Naive thymus-derived CD4-positive, alpha-beta T cell (primary cell): ENCODE data around the gene NEDD4. TPM values are rescaled to one million over a fixed set of nuclear protein-coding genes. Genes with fewer than 3 reads are reported as not detected.
"Not testable (repeated sequence)": the region's sequence is repeated elsewhere in the genome, so short reads cannot be mapped to it uniquely, and the experiment has no call there.

Experiments
- ATAC-seq: fragments of 150-1000 bp; cut with Tn5 transposase; 2 replicates; pipeline ENCODE4 v1.10.0; 2021; ENCODE audit warnings: mild to moderate bottlenecking, moderate library complexity
- CTCF ChIA-PET: fragments of 350-600 bp; sonication (Branson Sonifier 250); formaldehyde crosslinking; loops from one replicate; lab custom pipeline; 2021; ENCODE audit warnings: antibody characterized with exemption; lab: Charles Lee
- POLR2A ChIA-PET: fragments of 350-600 bp; sonication (Branson Sonifier 250); formaldehyde crosslinking; loops from one replicate; lab custom pipeline; 2021; ENCODE audit warnings: antibody characterized with exemption, inconsistent platforms; lab: Charles Lee
- DNase-seq, 9 donors: peaks; one replicate each; pipeline versions ENCODE4 v3.0.0 to v3.0.0-alpha.2; 2020 to 2022; ENCODE audit warnings: mixed read lengths in 1 of 9
- H3K27ac ChIP-seq: one replicate; pipeline ENCODE4 v1.7.0; 2013; ENCODE audit warnings: mild to moderate bottlenecking, low read depth, low read length, moderate library complexity
- H3K27me3 ChIP-seq, 2 donors: one replicate each; pipeline ENCODE4 v1.7.0; 2013; ENCODE audit warnings: low read length in 2 of 2, mild to moderate bottlenecking in 2 of 2, moderate library complexity in 2 of 2; ENCODE audit not compliant: control insufficient read depth in 2 of 2, insufficient read depth in 2 of 2
- H3K36me3 ChIP-seq, 3 experiments: 1 replicate in 2 of 3; 2 replicates in 1 of 3; pipeline ENCODE4 v1.7.0; 2013; ENCODE audit warnings: low read length in 3 of 3, mild to moderate bottlenecking in 3 of 3, moderate library complexity in 1 of 3; ENCODE audit not compliant: insufficient read depth in 3 of 3, control insufficient read depth in 2 of 3
- H3K4me1 ChIP-seq, 2 donors: one replicate each; pipeline ENCODE4 v1.7.0; 2013; ENCODE audit warnings: low read length in 2 of 2, mild to moderate bottlenecking in 2 of 2, moderate library complexity in 1 of 2; ENCODE audit not compliant: control insufficient read depth in 2 of 2, insufficient read depth in 2 of 2
- H3K4me3 ChIP-seq: 2 replicates; pipeline ENCODE4 v1.7.0; 2013; ENCODE audit warnings: mild to moderate bottlenecking, low read length
- H3K9me3 ChIP-seq, 3 experiments: 1 replicate in 2 of 3; 2 replicates in 1 of 3; pipeline ENCODE4 v1.7.0; 2013; ENCODE audit warnings: low read length in 3 of 3; ENCODE audit not compliant: control insufficient read depth in 2 of 3
- H3K27ac Mint-ChIP-seq, 9 donors: one replicate each; pipeline ENCODE4 v1.8.0; 2020 to 2022; ENCODE audit warnings: mixed read lengths in 9 of 9, mild to moderate bottlenecking in 8 of 9, moderate library complexity in 5 of 9, inconsistent platforms in 2 of 9
- H3K27me3 Mint-ChIP-seq, 5 donors: one replicate each; pipeline ENCODE4 v1.8.0; 2021 to 2022; ENCODE audit warnings: mixed read lengths in 5 of 5, mild to moderate bottlenecking in 1 of 5
- H3K36me3 Mint-ChIP-seq, 5 donors: one replicate each; pipeline ENCODE4 v1.8.0; 2020 to 2022; ENCODE audit warnings: mixed read lengths in 5 of 5, mild to moderate bottlenecking in 3 of 5, inconsistent platforms in 1 of 5
- H3K4me1 Mint-ChIP-seq, 7 donors: one replicate each; pipeline ENCODE4 v1.8.0; 2020 to 2022; ENCODE audit warnings: mixed read lengths in 7 of 7, mild to moderate bottlenecking in 3 of 7, inconsistent platforms in 1 of 7
- H3K4me3 Mint-ChIP-seq, 10 donors: one replicate each; pipeline ENCODE4 v1.8.0; 2020 to 2022; ENCODE audit warnings: mild to moderate bottlenecking in 10 of 10, mixed read lengths in 10 of 10, moderate library complexity in 6 of 10, inconsistent platforms in 2 of 10
- H3K9me3 Mint-ChIP-seq, 11 donors: one replicate each; pipeline ENCODE4 v1.8.0; 2020 to 2022; ENCODE audit warnings: mixed read lengths in 11 of 11, mild to moderate bottlenecking in 4 of 11, inconsistent platforms in 1 of 11, moderate library complexity in 1 of 11
- intact Hi-C, 2 donors: fragments of 100-400 bp; cut with micrococcal nuclease; formaldehyde crosslinking; loops; one replicate each; pipeline ENCODE4 v1.15.1; 2023
- polyA plus RNA-seq, 2 donors: library from polyadenylated mRNA; unstranded; fragments of 300-500 nt; fragmentation: Illumina TruSeq; gene quantifications; one replicate each; pipeline ENCODE4 v1.2.3, GENCODE V29; 2021
- total RNA-seq, 6 experiments: library from RNA in 5 of 6; stranded (reverse) in 5 of 6; gene quantifications; 1 replicate in 5 of 6; 2 replicates in 1 of 6; pipeline ENCODE4 v1.2.3 and lab custom pipeline; 2021 to 2026

Gene NEDD4
- total and polyA plus RNA-seq, 7 experiments from 2014 or later, result 1.1 to 15.1 (median 4.3) TPM

DNA sequence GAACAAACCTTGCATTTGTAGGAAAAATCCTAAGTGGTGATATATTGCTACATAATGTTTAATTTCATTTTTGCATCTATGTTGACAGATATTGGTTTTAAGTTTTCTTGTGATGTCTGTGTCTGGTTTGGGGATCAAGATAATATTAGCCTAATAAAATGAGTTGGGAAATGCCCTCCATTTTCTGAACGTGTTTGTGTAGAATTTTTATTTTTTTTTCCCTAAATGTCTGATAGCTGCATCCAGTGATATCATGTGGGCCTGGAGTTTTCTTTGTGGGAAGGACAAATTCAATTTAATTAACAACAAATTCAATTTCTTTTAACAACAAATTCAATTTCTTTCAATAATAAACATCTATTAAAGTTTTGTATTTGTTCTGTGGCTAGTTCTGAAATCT lies 35.1 kb downstream of the NEDD4 start:
- H3K27ac Mint-ChIP-seq, result no peak overlapping the region
- no peaks in the 10 kb centered on the region for H3K36me3 ChIP-seq
- intact Hi-C loops, result no loop called here
- ATAC-seq, result no peak
- no peaks in the 10 kb centered on the region for H3K27me3 Mint-ChIP-seq
- H3K4me1 Mint-ChIP-seq, result peaks cover 0 to 5% (median 0%) of the 10 kb centered on the region in 7 donors
- H3K4me1 ChIP-seq, result no peaks in the 10 kb centered on the region
- CTCF ChIA-PET, result no interaction called here
- H3K4me3 Mint-ChIP-seq, result no peak overlapping the region
- no peak for DNase-seq
- POLR2A ChIA-PET, result no interaction called here
- H3K27ac ChIP-seq, result no peak overlapping the region
- no peaks in the 10 kb centered on the region for H3K9me3 ChIP-seq
- no peak overlapping the region for H3K4me3 ChIP-seq
- H3K27me3 ChIP-seq, result no peaks in the 10 kb centered on the region
- peaks cover 0 to 6% (median 0%) of the 10 kb centered on the region in 11 donors for H3K9me3 Mint-ChIP-seq
- H3K36me3 Mint-ChIP-seq, result peaks cover 0 to 3% (median 0%) of the 10 kb centered on the region in 5 donors

GRCh38 chr15:55954862-55955605 lies 38.4 kb downstream of the NEDD4 start:
- Mint-ChIP-seq H3K9me3 (peaks cover 0 to 10% (median 0%) of the 10 kb centered on the region in 11 donors), H3K27ac (no peak overlapping the region), H3K27me3 (no peaks in the 10 kb centered on the region), H3K4me1 (peaks cover 0 to 5% (median 0%) of the 10 kb centered on the region in 7 donors), H3K4me3 (no peak overlapping the region), H3K36me3 (peaks cover 0 to 4% (median 2%) of the 10 kb centered on the region in 5 donors)
- POLR2A ChIA-PET, result no interaction called here
- CTCF ChIA-PET, result interaction anchor here (0.6 to 0.7 kb wide), 2 partner anchors 12 to 223 kb away, joined by 3 read pairs; no protein-coding TSS in a partner anchor
- H3K9me3 ChIP-seq, result no peaks in the 10 kb centered on the region
- H3K4me3 ChIP-seq, result no peak overlapping the region
- H3K4me1 ChIP-seq, result no peaks in the 10 kb centered on the region
- no peaks in the 10 kb centered on the region for H3K36me3 ChIP-seq
- H3K27ac ChIP-seq, result no peak overlapping the region
- no peak for DNase-seq
- intact Hi-C loops, result no loop called here
- no peak for ATAC-seq
- no peaks in the 10 kb centered on the region for H3K27me3 ChIP-seq

DNA sequence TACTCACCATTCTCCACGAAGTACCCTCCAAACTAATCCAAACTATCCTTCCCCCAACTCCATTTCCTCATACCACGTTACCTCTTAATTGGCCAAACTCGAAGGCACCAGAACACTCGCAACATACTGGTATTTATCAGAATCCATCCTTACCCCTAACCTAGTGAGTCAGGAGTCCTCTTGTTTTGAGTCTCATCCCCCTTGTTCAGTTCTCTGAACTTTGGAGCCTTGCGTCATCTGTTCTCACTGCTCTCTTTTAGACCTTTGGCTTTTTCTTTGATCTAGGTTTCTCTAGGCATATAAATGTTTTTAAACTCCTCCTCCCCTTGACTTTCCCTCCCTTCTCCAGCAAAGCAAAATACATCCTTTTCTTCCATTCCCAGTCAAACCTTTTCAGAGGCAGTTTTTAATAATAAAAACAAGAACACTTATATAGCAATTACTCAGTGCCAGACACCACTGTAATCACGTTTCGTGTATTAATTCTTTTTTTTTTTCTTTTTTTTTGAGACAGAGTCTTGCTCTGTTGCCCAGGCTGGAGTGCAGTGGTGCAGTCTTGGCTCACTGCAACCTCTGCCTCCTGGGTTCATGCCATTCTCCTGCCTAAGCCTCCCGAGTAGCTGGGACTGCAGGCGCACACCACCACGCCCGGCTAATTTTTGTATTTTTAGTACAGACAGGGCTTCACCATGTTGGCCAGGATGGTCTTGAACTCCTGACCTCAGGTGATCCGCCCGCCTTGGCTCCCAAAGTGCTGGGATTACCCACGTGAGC lies 40.7 kb downstream of the NEDD4 start:
- H3K4me1 Mint-ChIP-seq, POLR2A ChIA-PET, H3K27me3 ChIP-seq, H3K4me1 ChIP-seq, H3K27ac Mint-ChIP-seq, ATAC-seq, H3K27ac ChIP-seq, H3K4me3 Mint-ChIP-seq, H3K36me3 ChIP-seq, intact Hi-C loops, H3K9me3 ChIP-seq, H3K27me3 Mint-ChIP-seq, H3K4me3 ChIP-seq, DNase-seq: not testable (repeated sequence)
- peaks cover 0 to 12% (median 0%) of the 10 kb centered on the region in 5 donors for H3K36me3 Mint-ChIP-seq
- H3K9me3 Mint-ChIP-seq, result peaks cover 0 to 17% (median 0%) of the 10 kb centered on the region in 11 donors
- CTCF ChIA-PET, result interaction anchor here (0.7 kb wide), 1 partner anchor 899 kb away, joined by 3 read pairs; no protein-coding TSS in a partner anchor

DNA sequence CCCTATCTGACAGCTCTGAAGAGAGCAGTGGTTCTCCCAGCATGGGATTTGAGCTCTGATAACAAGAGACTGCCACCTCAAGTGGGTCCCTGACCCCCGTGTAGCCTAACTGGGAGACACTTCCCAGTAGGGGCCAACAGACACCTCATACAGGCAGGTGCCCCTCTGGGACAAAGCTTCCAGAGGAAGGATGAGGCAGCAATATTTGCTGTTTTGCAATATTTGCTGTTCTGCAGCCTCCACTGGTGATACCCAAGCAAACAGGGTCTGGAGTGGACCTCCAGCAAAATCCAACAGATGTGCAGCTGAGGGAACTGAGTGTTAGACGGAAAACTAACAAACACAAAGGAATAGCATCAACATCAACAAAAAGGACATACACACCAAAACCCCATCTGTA lies 48.8 kb downstream of the NEDD4 start:
- H3K36me3 ChIP-seq, H3K27ac Mint-ChIP-seq, H3K4me1 Mint-ChIP-seq, H3K27me3 Mint-ChIP-seq, ATAC-seq, H3K4me3 ChIP-seq, H3K27me3 ChIP-seq, DNase-seq, H3K27ac ChIP-seq, H3K4me3 Mint-ChIP-seq, intact Hi-C loops, H3K4me1 ChIP-seq, H3K9me3 ChIP-seq, CTCF ChIA-PET, POLR2A ChIA-PET: not testable (repeated sequence)
- Mint-ChIP-seq H3K9me3 (peaks cover 4 to 26% (median 11%) of the 10 kb centered on the region in 11 donors), H3K36me3 (peaks cover 11 to 36% (median 26%) of the 10 kb centered on the region in 5 donors)

DNA sequence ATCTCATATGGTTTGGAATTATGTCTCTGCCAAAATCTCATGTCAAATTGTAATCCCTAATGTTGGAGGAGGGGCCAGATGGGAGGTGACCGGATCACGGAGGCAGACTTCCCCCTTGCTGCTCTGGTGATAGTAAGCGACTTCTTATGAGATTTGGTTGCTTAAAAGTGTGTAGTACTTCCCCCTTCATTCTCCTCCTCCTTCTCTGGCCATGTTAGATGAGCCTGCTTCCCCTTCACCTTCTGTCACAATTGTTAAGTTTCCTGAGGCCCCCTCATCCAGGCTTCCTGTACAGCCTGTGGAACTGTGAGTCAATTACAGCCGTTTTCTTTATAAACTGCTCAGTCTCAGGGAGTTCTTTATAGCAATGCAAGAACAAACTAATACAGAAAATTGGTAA lies 51.1 kb downstream of the NEDD4 start:
- peaks cover 0 to 4% (median 0%) of the 10 kb centered on the region in 7 donors for H3K4me1 Mint-ChIP-seq
- ATAC-seq (peak; percentile 70), DNase-seq (no peak)
- no peak overlapping the region for H3K27ac ChIP-seq
- no peaks in the 10 kb centered on the region for H3K27me3 Mint-ChIP-seq
- ChIA-PET POLR2A (no interaction called here), CTCF (no interaction called here)
- H3K27ac Mint-ChIP-seq, result no peak overlapping the region
- peaks cover 18 to 39% (median 35%) of the 10 kb centered on the region in 5 donors for H3K36me3 Mint-ChIP-seq
- no peaks in the 10 kb centered on the region for H3K36me3 ChIP-seq
- H3K4me3 Mint-ChIP-seq, result no peak overlapping the region
- H3K9me3 Mint-ChIP-seq, result peaks cover 4 to 33% (median 17%) of the 10 kb centered on the region in 11 donors
- H3K4me3 ChIP-seq, result no peak overlapping the region
- no peaks in the 10 kb centered on the region for H3K9me3 ChIP-seq
- intact Hi-C loops, result no loop called here
- H3K4me1 ChIP-seq, result no peaks in the 10 kb centered on the region
- H3K27me3 ChIP-seq, result no peaks in the 10 kb centered on the region

DNA sequence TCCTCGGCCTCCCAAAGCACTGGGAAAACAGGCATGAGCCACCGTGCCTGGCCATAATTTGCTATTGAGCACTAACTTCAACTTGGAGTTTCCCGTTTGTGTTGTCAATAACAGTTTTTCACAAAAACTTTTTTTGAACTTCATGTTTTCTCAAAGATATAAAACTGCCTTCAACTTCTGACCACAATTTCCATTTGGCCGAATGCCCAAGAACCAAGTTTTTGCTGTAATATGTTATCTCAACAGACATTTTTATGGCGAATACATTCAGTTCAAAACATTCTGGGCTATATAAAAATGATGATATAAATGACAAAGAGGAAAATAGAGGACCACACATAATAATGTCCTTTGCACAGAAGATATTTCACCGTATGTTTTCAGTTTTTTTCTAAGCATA lies 56.4 kb downstream of the NEDD4 start:
- POLR2A ChIA-PET, result no interaction called here
- H3K36me3 ChIP-seq, result no peaks in the 10 kb centered on the region
- H3K9me3 ChIP-seq, result no peaks in the 10 kb centered on the region
- ATAC-seq (no peak), DNase-seq (peak in 2 of 9 donors; percentile 8 to 27)
- peaks cover 7 to 17% (median 13%) of the 10 kb centered on the region in 5 donors for H3K36me3 Mint-ChIP-seq
- no peaks in the 10 kb centered on the region for H3K4me1 Mint-ChIP-seq
- CTCF ChIA-PET, result no interaction called here
- no peak overlapping the region for H3K4me3 ChIP-seq
- no peaks in the 10 kb centered on the region for H3K27me3 Mint-ChIP-seq
- no peak overlapping the region for H3K27ac Mint-ChIP-seq
- H3K9me3 Mint-ChIP-seq, result peaks cover 0 to 29% (median 14%) of the 10 kb centered on the region in 11 donors
- no peaks in the 10 kb centered on the region for H3K27me3 ChIP-seq
- H3K27ac ChIP-seq, result no peak overlapping the region
- no peak overlapping the region for H3K4me3 Mint-ChIP-seq
- H3K4me1 ChIP-seq, result no peaks in the 10 kb centered on the region
- intact Hi-C loops, result no loop called here
